K562 (cell line): Measurements from ENCODE around the gene PDCD6IP. TPM values are rescaled to one million over a fixed set of nuclear protein-coding genes. Genes with fewer than 3 reads are reported as not detected.

Source experiments
- CC2D1A ChIP-seq: fragments of 450-650 bp; IDR thresholded peaks from 2 replicates; pipeline ENCODE4 v1.6.1; 2017; ENCODE audit warnings: mild to moderate bottlenecking
- COPS2 ChIP-seq: fragments of 450-650 bp; conservative IDR thresholded peaks from 2 replicates; pipeline ENCODE4 v1.6.1; 2016; ENCODE audit warnings: mild to moderate bottlenecking, moderate library complexity
- ELF1 ChIP-seq: fragments of 200-800 bp; sonication (Bioruptor generic); IDR thresholded peaks from 2 replicates; pipeline ENCODE4 v1.6.1; 2016; ENCODE audit warnings: missing genetic modification characterization, missing compliant biosample characterization
- ERF ChIP-seq: fragments of 450-650 bp; formaldehyde crosslinking; IDR thresholded peaks from 2 replicates; pipeline ENCODE4 v1.4.0; 2020; ENCODE audit warnings: mild to moderate bottlenecking, mixed read lengths
- ETV1 ChIP-seq: fragments of 450-650 bp; conservative IDR thresholded peaks from 2 replicates; pipeline ENCODE4 v1.6.1; 2016; ENCODE audit warnings: missing genetic modification characterization, control low read depth, low read depth, missing compliant biosample characterization
- FOXP1 ChIP-seq: sonication (generic); formaldehyde crosslinking; IDR thresholded peaks from 2 replicates; pipeline ENCODE4 v1.8.0; 2022; ENCODE audit warnings: mild to moderate bottlenecking, missing genetic modification reagents
- HNRNPUL1 ChIP-seq: fragments of 200-400 bp; formaldehyde crosslinking; IDR thresholded peaks from 2 replicates; pipeline ENCODE4 v1.6.1; 2017; ENCODE audit warnings: low read length
- KLF13 ChIP-seq: fragments of 450-650 bp; IDR thresholded peaks from 2 replicates; pipeline ENCODE4 v1.6.1; 2016; ENCODE audit warnings: missing genetic modification characterization, low read depth, mild to moderate bottlenecking, missing compliant biosample characterization, moderate library complexity, borderline replicate concordance
- NFRKB ChIP-seq: fragments of 450-650 bp; IDR thresholded peaks from 2 replicates; pipeline ENCODE4 v1.6.1; 2016; ENCODE audit warnings: low read depth
- NR1H2 ChIP-seq: sonication (generic); formaldehyde crosslinking; IDR thresholded peaks from 2 replicates; pipeline ENCODE4 v1.4.0; 2020; ENCODE audit warnings: mild to moderate bottlenecking, missing genetic modification reagents
- NRF1 ChIP-seq, 2 experiments: fragments of 450-650 bp; IDR thresholded peaks in 1 of 2; conservative IDR thresholded peaks in 1 of 2; 2 replicates each; pipeline ENCODE4 v1.6.1; 2014; ENCODE audit warnings: mild to moderate bottlenecking in 2 of 2
- SOX6 ChIP-seq: fragments of 450-650 bp; IDR thresholded peaks from 2 replicates; pipeline ENCODE4 v1.6.1; 2014; ENCODE audit warnings: mild to moderate bottlenecking
- TCF7 ChIP-seq: sonication (generic); IDR thresholded peaks from 2 replicates; pipeline ENCODE4 v1.6.1; 2016; ENCODE audit warnings: antibody characterized with exemption, borderline replicate concordance
- ZNF347 ChIP-seq: fragments of 450-650 bp; formaldehyde crosslinking; IDR thresholded peaks from 2 replicates; pipeline ENCODE4 v1.4.0; 2020; ENCODE audit warnings: low read depth, mild to moderate bottlenecking, moderate library complexity
- ZNF431 ChIP-seq: sonication (generic); formaldehyde crosslinking; IDR thresholded peaks from 2 replicates; pipeline ENCODE4 v1.8.0; 2022; ENCODE audit warnings: mild to moderate bottlenecking, missing genetic modification reagents
- polyA plus RNA-seq, 8 experiments: library from polyadenylated mRNA; depleted of rRNA in 4 of 8; stranded (reverse) in 5 of 8; unstranded in 3 of 8; fragments of >200 nt; fragmentation: Nextera tagmentation in 2 of 8; fragmentation: Illumina TruSeq in 1 of 8; extraction: Ambion mirVana in 2 of 8; extraction: Trizol in 1 of 8; gene quantifications; 2 replicates each; pipeline versions ENCODE4 v1.2.1 to v1.2.3, GENCODE V29; 2011 to 2014; ENCODE audit warnings: inconsistent platforms in 1 of 8, missing spikeins in 1 of 8
- total RNA-seq, 7 experiments: library from RNA; depleted of rRNA in 6 of 7; stranded (reverse); fragments of >200 nt in 6 of 7; fragmentation: Illumina TruSeq in 2 of 7; extraction: Trizol in 2 of 7; gene quantifications; 2 replicates each; pipeline versions ENCODE4 v1.2.1 to v1.2.3, GENCODE V29; 2011 to 2021; ENCODE audit warnings: low replicate concordance in 1 of 7
- TF ChIP-seq, protein P1 (sequence below), 2 experiments: fragments of 450-650 bp in 1 of 2; sonication (generic) in 1 of 2; formaldehyde crosslinking in 1 of 2; IDR thresholded peaks in 1 of 2; conservative IDR thresholded peaks in 1 of 2; 2 replicates each; pipeline versions ENCODE4 v1.6.1 to v1.8.1; 2016 to 2023; ENCODE audit warnings: mild to moderate bottlenecking in 2 of 2, moderate library complexity in 2 of 2, inconsistent platforms in 1 of 2, missing genetic modification reagents in 1 of 2
- TF ChIP-seq, protein P2 (sequence below), 3 experiments: fragments of 200-800 bp in 1 of 3; fragments of 250-450 bp in 1 of 3; fragments of 450-650 bp in 1 of 3; sonication (Bioruptor Pico) in 1 of 3; sonication (Bioruptor generic) in 1 of 3; formaldehyde crosslinking in 1 of 3; IDR thresholded peaks; 2 replicates each; pipeline versions ENCODE4 v1.6.1 to v1.8.0; 2016 to 2022; ENCODE audit warnings: mild to moderate bottlenecking in 2 of 3, missing genetic modification characterization in 2 of 3, missing compliant biosample characterization in 1 of 3, moderate library complexity in 1 of 3
- TF ChIP-seq, protein P3 (sequence below): fragments of 200-400 bp; formaldehyde crosslinking; IDR thresholded peaks from 2 replicates; pipeline ENCODE4 v1.6.1; 2017; ENCODE audit warnings: mild to moderate bottlenecking, low read depth, low read length, moderate library complexity
- TF ChIP-seq, protein P4 (sequence below): fragments of 250-450 bp; sonication (Bioruptor Pico); IDR thresholded peaks from 2 replicates; pipeline ENCODE4 v1.8.0; 2022; ENCODE audit warnings: moderate library complexity, mild to moderate bottlenecking, inconsistent platforms

Gene PDCD6IP
- total and polyA plus RNA-seq, 9 of the 15 experiments (the other 6 are each of a cell fraction or from before 2014, with no cell fraction given) = 40.2 to 302 (median 122) TPM

DNA sequence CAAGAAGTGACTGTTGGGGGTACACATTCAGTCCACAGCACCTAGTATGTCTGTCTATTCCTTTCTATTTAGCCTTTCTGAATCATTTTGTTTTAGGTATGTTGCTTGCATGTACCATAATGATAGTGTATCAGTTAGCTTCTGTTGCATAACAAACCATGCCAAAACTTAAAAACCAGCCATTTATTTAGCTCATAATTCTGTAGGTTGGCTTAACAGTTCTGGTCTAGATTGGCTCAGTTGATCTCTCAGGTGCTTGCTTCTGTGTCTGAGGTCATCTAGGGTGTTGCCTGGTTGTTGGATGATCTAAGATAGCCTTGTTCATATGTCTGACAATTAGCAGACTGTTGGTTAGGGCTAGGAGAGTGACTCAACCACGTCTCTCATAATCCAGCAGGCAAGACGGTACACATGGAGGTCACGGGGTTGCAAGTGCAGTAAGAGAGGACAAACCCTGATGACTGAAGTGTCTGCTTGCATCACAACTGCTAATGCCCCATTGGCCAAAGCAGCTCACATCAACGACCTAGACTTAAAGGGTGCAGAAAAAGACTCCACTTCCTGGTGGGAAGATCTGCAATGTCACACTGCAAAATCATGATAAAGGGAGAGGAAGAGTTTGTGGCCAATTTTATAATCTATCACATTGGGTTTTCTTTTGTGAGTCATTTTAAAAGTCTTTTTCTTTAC lies 6.8 kb upstream of the PDCD6IP start (continued):
- TF ChIP-seq KLF13 (tag) = no peak
- TF ChIP-seq, protein P1, sequence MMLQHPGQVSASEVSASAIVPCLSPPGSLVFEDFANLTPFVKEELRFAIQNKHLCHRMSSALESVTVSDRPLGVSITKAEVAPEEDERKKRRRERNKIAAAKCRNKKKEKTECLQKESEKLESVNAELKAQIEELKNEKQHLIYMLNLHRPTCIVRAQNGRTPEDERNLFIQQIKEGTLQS (IDR thresholded peaks at IDR 0.05) = peak; percentile 99
- TF ChIP-seq, protein P1 (CRISPR knock-in tag; conservative IDR thresholded peaks at IDR 0.05) = peak; percentile 96
- TF ChIP-seq, protein P2, sequence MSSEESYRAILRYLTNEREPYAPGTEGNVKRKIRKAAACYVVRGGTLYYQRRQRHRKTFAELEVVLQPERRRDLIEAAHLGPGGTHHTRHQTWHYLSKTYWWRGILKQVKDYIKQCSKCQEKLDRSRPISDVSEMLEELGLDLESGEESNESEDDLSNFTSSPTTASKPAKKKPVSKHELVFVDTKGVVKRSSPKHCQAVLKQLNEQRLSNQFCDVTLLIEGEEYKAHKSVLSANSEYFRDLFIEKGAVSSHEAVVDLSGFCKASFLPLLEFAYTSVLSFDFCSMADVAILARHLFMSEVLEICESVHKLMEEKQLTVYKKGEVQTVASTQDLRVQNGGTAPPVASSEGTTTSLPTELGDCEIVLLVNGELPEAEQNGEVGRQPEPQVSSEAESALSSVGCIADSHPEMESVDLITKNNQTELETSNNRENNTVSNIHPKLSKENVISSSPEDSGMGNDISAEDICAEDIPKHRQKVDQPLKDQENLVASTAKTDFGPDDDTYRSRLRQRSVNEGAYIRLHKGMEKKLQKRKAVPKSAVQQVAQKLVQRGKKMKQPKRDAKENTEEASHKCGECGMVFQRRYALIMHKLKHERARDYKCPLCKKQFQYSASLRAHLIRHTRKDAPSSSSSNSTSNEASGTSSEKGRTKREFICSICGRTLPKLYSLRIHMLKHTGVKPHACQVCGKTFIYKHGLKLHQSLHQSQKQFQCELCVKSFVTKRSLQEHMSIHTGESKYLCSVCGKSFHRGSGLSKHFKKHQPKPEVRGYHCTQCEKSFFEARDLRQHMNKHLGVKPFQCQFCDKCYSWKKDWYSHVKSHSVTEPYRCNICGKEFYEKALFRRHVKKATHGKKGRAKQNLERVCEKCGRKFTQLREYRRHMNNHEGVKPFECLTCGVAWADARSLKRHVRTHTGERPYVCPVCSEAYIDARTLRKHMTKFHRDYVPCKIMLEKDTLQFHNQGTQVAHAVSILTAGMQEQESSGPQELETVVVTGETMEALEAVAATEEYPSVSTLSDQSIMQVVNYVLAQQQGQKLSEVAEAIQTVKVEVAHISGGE (CRISPR knock-in tag; IDR thresholded peaks at IDR 0.05) = peak in 1 of 3 experiments; percentile 91; a peak in 2 of 6 replicates
- peak; percentile 94 for TF ChIP-seq ELF1 (tag)
- TF ChIP-seq, protein P3, sequence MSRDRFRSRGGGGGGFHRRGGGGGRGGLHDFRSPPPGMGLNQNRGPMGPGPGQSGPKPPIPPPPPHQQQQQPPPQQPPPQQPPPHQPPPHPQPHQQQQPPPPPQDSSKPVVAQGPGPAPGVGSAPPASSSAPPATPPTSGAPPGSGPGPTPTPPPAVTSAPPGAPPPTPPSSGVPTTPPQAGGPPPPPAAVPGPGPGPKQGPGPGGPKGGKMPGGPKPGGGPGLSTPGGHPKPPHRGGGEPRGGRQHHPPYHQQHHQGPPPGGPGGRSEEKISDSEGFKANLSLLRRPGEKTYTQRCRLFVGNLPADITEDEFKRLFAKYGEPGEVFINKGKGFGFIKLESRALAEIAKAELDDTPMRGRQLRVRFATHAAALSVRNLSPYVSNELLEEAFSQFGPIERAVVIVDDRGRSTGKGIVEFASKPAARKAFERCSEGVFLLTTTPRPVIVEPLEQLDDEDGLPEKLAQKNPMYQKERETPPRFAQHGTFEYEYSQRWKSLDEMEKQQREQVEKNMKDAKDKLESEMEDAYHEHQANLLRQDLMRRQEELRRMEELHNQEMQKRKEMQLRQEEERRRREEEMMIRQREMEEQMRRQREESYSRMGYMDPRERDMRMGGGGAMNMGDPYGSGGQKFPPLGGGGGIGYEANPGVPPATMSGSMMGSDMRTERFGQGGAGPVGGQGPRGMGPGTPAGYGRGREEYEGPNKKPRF = no peak
- TF ChIP-seq NRF1 (conservative IDR thresholded peaks at IDR 0.05 in 1 of 2, IDR thresholded peaks at IDR 0.05 in 1 of 2) = peak; percentile 58 to 60
- no peak for TF ChIP-seq COPS2
- TF ChIP-seq NFRKB = no peak
- no peak for TF ChIP-seq ERF
- no peak for TF ChIP-seq ZNF347 (CRISPR knock-in tag)
- TF ChIP-seq CC2D1A = peak; percentile 78
- peak; percentile 95 for TF ChIP-seq SOX6
- 0 out of 2 replicates have a peak, but pooled peaks have one; percentile 53 for TF ChIP-seq ETV1 (tag)
- no peak for TF ChIP-seq NR1H2 (CRISPR knock-in tag)
- TF ChIP-seq TCF7 = 0 out of 2 replicates have a peak, but pooled peaks have one; percentile 75
- TF ChIP-seq, protein P4, sequence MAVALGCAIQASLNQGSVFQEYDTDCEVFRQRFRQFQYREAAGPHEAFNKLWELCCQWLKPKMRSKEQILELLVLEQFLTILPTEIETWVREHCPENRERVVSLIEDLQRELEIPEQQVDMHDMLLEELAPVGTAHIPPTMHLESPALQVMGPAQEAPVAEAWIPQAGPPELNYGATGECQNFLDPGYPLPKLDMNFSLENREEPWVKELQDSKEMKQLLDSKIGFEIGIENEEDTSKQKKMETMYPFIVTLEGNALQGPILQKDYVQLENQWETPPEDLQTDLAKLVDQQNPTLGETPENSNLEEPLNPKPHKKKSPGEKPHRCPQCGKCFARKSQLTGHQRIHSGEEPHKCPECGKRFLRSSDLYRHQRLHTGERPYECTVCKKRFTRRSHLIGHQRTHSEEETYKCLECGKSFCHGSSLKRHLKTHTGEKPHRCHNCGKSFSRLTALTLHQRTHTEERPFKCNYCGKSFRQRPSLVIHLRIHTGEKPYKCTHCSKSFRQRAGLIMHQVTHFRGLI = no peak
- TF ChIP-seq ZNF431 (CRISPR knock-in tag) = no peak
- TF ChIP-seq FOXP1 (CRISPR knock-in tag) = no peak
- no peak for TF ChIP-seq HNRNPUL1
